GM23338 (cell line): ENCODE data around the gene WWOX. TPM values are rescaled to one million over a fixed set of nuclear protein-coding genes. Genes with fewer than 3 reads are reported as not detected.

Source experiments
- ATAC-seq: fragments of 200-7000 bp; cut with Tn5 transposase; 3 replicates; pipeline ENCODE4 v1.9.1; 2020
- DNase-seq: peaks from one replicate; pipeline ENCODE4 v3.0.0-alpha.2; 2015; ENCODE audit warnings: low spot score
- H2AFZ ChIP-seq: fragments of 200-600 bp; sonication (generic); 2 replicates; pipeline ENCODE4 v1.8.0; 2016; ENCODE audit warnings: antibody characterized with exemption, mild to moderate bottlenecking, moderate library complexity
- H3F3A ChIP-seq: fragments of 200-600 bp; sonication (generic); replicated peaks from 2 replicates; pipeline ENCODE4 v1.8.0; 2017; ENCODE audit warnings: antibody characterized with exemption, mixed run types, low read depth
- H3K27ac ChIP-seq: fragments of 200-600 bp; sonication (generic); 2 replicates; pipeline ENCODE4 v1.6.1; 2016; ENCODE audit warnings: low read depth
- H3K27me3 ChIP-seq: fragments of 200-600 bp; sonication (generic); 2 replicates; pipeline ENCODE4 v1.8.0; 2016; ENCODE audit warnings: mild to moderate bottlenecking, mixed run types, moderate library complexity; ENCODE audit not compliant: insufficient read depth
- H3K36me3 ChIP-seq: fragments of 200-600 bp; sonication (generic); 2 replicates; pipeline ENCODE4 v1.8.0; 2016; ENCODE audit warnings: mild to moderate bottlenecking; ENCODE audit not compliant: insufficient read depth
- H3K4me1 ChIP-seq: fragments of 200-600 bp; sonication (generic); 2 replicates; pipeline ENCODE4 v1.8.0; 2016; ENCODE audit warnings: mild to moderate bottlenecking, moderate library complexity; ENCODE audit not compliant: insufficient read depth
- H3K4me2 ChIP-seq: fragments of 200-600 bp; sonication (generic); 2 replicates; pipeline ENCODE4 v1.7.1; 2017; ENCODE audit warnings: mixed run types
- H3K4me3 ChIP-seq: fragments of 200-600 bp; sonication (generic); 2 replicates; pipeline ENCODE4 v1.6.1; 2016; ENCODE audit warnings: mixed run types
- H3K79me2 ChIP-seq: fragments of 200-600 bp; sonication (generic); replicated peaks from 2 replicates; pipeline ENCODE4 v1.8.0; 2017; ENCODE audit warnings: mild to moderate bottlenecking; ENCODE audit not compliant: insufficient read depth
- H3K9me2 ChIP-seq: fragments of 200-600 bp; sonication (generic); 2 replicates; pipeline ENCODE4 v1.8.0; 2017; ENCODE audit not compliant: insufficient read depth
- H4K20me1 ChIP-seq: fragments of 200-600 bp; sonication (generic); replicated peaks from 2 replicates; pipeline ENCODE4 v1.8.0; 2017; ENCODE audit warnings: mild to moderate bottlenecking; ENCODE audit not compliant: insufficient read depth
- H3K27ac Mint-ChIP-seq: 2 replicates; pipeline ENCODE4 v1.8.0; 2020; ENCODE audit warnings: inconsistent platforms, mild to moderate bottlenecking, moderate library complexity, mixed read lengths
- H3K27me3 Mint-ChIP-seq: 3 replicates; pipeline ENCODE4 v1.8.0; 2022; ENCODE audit warnings: low read depth, mild to moderate bottlenecking, moderate library complexity, mixed read lengths, inconsistent platforms; ENCODE audit not compliant: insufficient read depth, poor library complexity
- H3K36me3 Mint-ChIP-seq: 3 replicates; pipeline ENCODE4 v1.8.0; 2021; ENCODE audit warnings: low read depth, mild to moderate bottlenecking, inconsistent platforms, moderate library complexity, mixed read lengths
- H3K4me1 Mint-ChIP-seq: 3 replicates; pipeline ENCODE4 v1.8.0; 2020; ENCODE audit warnings: mild to moderate bottlenecking, inconsistent platforms, mixed read lengths
- H3K4me3 Mint-ChIP-seq: 3 replicates; pipeline ENCODE4 v1.8.0; 2021; ENCODE audit warnings: moderate library complexity, mild to moderate bottlenecking, inconsistent platforms, mixed read lengths
- H3K9me3 Mint-ChIP-seq: 3 replicates; pipeline ENCODE4 v1.8.0; 2020; ENCODE audit warnings: moderate library complexity, mild to moderate bottlenecking, inconsistent platforms, mixed read lengths
- CREB1 ChIP-seq: fragments of 250-450 bp; sonication (Bioruptor Pico); IDR thresholded peaks from 2 replicates; pipeline ENCODE4 v1.5.0; 2020; ENCODE audit warnings: low read depth, mild to moderate bottlenecking, moderate library complexity
- JUNB ChIP-seq: IDR thresholded peaks from one replicate; pipeline ENCODE4 v1.6.1; 2016; ENCODE audit warnings: antibody characterized with exemption; ENCODE audit not compliant: unreplicated experiment
- NANOG ChIP-seq: IDR thresholded peaks from 2 replicates; pipeline ENCODE4 v1.6.1; 2016; ENCODE audit warnings: antibody characterized with exemption, borderline replicate concordance
- POLR2AphosphoS5 ChIP-seq: IDR thresholded peaks from 2 replicates; pipeline ENCODE4 v1.6.1; 2016; ENCODE audit warnings: antibody characterized with exemption, low read depth
- STAT1 ChIP-seq: IDR thresholded peaks from one replicate; pipeline ENCODE4 v1.6.1; 2016; ENCODE audit warnings: antibody characterized with exemption; ENCODE audit not compliant: unreplicated experiment
- ZNF114 ChIP-seq: fragments of 250-450 bp; sonication (Bioruptor Pico); IDR thresholded peaks from 2 replicates; pipeline ENCODE4 v1.5.0; 2020; ENCODE audit warnings: mild to moderate bottlenecking, moderate library complexity
- ZNF331 ChIP-seq: fragments of 250-450 bp; sonication (Bioruptor Pico); IDR thresholded peaks from 2 replicates; pipeline ENCODE4 v1.5.0; 2020; ENCODE audit warnings: low read depth, mild to moderate bottlenecking, moderate library complexity
- polyA plus RNA-seq: library from polyadenylated mRNA; unstranded; fragments of >200 nt; fragmentation: Nextera tagmentation; extraction: Ambion mirVana; gene quantifications from 2 replicates; pipeline ENCODE4 v1.2.1, GENCODE V29; 2016
- total RNA-seq: library from RNA; depleted of rRNA; stranded (reverse); fragments of >200 nt; shearing (Covaris generic); gene quantifications from 2 replicates; pipeline ENCODE4 v1.2.3, GENCODE V29; 2014
- TF ChIP-seq, protein P1 (sequence below): IDR thresholded peaks from one replicate; pipeline ENCODE4 v1.6.1; 2018; ENCODE audit warnings: antibody characterized with exemption; ENCODE audit not compliant: unreplicated experiment
- TF ChIP-seq, protein P2 (sequence below): IDR thresholded peaks from 2 replicates; pipeline ENCODE4 v1.6.1; 2016; ENCODE audit warnings: antibody characterized with exemption
- TF ChIP-seq, protein P3 (sequence below), 2 experiments: fragments of 200-600 bp in 1 of 2; sonication (generic) in 1 of 2; conservative IDR thresholded peaks; 2 replicates each; pipeline versions ENCODE4 v1.5.1 to v1.6.1; 2016 to 2017; ENCODE audit warnings: antibody characterized with exemption in 2 of 2, low read depth in 2 of 2, mild to moderate bottlenecking in 2 of 2, moderate library complexity in 1 of 2

The WWOX gene
- total and polyA plus RNA-seq, 2 experiments from 2014 or later: 10.0 to 19.3 TPM

DNA sequence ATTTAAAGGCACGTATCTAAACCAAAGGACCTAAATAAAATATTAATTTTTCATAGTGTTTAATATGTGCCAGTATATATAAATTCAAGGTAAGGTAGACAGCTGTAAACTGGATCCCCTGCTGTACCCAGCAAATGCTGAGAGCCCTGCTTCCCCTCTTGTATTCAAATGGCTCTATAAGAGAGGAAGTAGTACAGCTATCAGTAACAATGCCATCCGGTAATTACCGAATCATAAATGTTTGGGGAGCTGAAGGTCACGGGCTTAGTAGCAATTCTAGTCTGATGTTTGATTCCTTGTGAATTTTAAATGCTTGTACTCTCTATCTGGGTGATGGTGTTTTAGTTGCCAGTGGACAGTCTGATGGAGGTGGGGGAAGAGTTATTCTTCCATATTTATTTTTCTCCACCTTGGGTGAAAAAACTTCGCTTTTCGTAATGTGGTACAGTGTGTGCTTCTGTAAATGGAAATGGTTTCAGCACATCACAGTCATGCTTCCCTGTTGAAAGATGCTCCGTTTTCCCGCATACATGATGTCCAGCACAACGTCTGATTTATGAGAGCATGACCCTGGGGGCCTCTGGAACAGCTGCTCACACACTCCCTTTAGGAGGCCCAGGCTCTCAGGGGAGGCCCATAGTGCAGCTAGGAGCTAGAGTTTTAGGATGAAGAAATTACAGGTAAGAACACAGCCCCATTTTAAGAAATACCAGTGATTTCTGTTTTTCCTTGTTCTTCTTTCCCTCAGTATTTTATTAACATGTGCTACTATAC is 423.9 kb downstream of the WWOX start (continued):
- TF ChIP-seq, protein P1, sequence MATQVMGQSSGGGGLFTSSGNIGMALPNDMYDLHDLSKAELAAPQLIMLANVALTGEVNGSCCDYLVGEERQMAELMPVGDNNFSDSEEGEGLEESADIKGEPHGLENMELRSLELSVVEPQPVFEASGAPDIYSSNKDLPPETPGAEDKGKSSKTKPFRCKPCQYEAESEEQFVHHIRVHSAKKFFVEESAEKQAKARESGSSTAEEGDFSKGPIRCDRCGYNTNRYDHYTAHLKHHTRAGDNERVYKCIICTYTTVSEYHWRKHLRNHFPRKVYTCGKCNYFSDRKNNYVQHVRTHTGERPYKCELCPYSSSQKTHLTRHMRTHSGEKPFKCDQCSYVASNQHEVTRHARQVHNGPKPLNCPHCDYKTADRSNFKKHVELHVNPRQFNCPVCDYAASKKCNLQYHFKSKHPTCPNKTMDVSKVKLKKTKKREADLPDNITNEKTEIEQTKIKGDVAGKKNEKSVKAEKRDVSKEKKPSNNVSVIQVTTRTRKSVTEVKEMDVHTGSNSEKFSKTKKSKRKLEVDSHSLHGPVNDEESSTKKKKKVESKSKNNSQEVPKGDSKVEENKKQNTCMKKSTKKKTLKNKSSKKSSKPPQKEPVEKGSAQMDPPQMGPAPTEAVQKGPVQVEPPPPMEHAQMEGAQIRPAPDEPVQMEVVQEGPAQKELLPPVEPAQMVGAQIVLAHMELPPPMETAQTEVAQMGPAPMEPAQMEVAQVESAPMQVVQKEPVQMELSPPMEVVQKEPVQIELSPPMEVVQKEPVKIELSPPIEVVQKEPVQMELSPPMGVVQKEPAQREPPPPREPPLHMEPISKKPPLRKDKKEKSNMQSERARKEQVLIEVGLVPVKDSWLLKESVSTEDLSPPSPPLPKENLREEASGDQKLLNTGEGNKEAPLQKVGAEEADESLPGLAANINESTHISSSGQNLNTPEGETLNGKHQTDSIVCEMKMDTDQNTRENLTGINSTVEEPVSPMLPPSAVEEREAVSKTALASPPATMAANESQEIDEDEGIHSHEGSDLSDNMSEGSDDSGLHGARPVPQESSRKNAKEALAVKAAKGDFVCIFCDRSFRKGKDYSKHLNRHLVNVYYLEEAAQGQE: no peak
- TF ChIP-seq, protein P2, sequence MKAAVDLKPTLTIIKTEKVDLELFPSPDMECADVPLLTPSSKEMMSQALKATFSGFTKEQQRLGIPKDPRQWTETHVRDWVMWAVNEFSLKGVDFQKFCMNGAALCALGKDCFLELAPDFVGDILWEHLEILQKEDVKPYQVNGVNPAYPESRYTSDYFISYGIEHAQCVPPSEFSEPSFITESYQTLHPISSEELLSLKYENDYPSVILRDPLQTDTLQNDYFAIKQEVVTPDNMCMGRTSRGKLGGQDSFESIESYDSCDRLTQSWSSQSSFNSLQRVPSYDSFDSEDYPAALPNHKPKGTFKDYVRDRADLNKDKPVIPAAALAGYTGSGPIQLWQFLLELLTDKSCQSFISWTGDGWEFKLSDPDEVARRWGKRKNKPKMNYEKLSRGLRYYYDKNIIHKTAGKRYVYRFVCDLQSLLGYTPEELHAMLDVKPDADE: no peak
- no peak for TF ChIP-seq STAT1
- TF ChIP-seq ZNF114 (CRISPR knock-in tag): no peak

DNA sequence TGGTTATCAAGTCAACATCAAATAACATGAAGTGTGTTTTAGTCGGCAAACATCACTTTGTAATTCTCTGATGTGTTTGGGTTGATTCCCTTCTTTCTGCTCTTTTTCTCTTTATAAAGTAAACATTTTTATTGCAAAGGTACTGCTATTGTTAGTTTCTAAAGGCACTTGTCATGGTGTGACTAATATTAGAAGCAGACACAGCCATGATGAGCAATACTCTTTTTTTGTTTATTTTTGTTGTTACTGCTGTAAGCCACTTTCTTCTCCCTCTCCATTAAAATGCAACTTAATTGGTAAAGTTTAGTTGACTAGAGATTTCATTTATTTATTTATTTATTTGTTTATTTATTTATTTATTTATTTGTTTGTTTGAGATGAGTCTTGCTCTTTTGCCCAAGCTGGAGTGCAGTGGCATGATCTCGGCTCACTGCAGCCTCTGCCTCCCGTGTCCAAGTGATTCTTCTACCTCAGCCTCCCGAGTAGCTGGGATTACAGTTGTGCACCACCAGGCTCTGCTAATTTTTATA is 424.7 kb downstream of the WWOX start:
- DNase-seq (no peak), ATAC-seq (no peak)
- no peaks in the 10 kb centered on the region for H3K9me3 Mint-ChIP-seq
- no peak overlapping the region for H3K27ac Mint-ChIP-seq
- Histone ChIP-seq H3K4me3 (no peak overlapping the region), H4K20me1 (no peaks in the 10 kb centered on the region), H3K4me2 (no peak overlapping the region), H3K4me1 (no peaks in the 10 kb centered on the region), H3K36me3 (no peaks in the 10 kb centered on the region), H2AFZ (no peak overlapping the region), H3K27ac (no peak overlapping the region), H3K27me3 (no peaks in the 10 kb centered on the region), H3K9me2 (no peaks in the 10 kb centered on the region), H3K79me2 (no peaks in the 10 kb centered on the region), H3F3A (no peaks in the 10 kb centered on the region)
- H3K4me1 Mint-ChIP-seq: no peaks in the 10 kb centered on the region
- H3K36me3 Mint-ChIP-seq: no peaks in the 10 kb centered on the region
- no peaks in the 10 kb centered on the region for H3K27me3 Mint-ChIP-seq
- TF ChIP-seq POLR2AphosphoS5: no peak
- no peak overlapping the region for H3K4me3 Mint-ChIP-seq

DNA sequence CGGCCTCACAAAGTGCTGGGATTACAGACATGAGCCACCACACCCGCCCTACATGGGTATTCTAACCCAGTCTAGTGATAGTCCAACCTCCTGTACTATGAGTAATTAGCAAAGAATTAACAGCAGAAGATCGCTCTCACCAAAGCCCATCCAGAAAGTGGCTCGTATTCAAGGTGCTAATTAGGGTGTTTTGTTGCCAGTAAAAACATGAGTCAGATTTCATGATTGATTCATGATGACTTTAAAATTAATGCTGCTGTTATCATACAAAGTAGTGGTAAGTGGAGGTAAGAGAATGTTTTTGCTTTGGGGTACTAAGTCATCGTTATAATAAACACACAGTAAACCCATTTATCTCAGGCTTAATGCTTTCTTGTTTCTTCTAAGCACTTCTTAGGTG is 428.8 kb downstream of the WWOX start:
- DNase-seq: no peak
- H3K27me3 Mint-ChIP-seq: no peaks in the 10 kb centered on the region
- H3K9me3 Mint-ChIP-seq: no peaks in the 10 kb centered on the region
- H3K4me2 ChIP-seq: no peak overlapping the region
- H3K27ac ChIP-seq: no peak overlapping the region
- no peaks in the 10 kb centered on the region for H3K4me1 Mint-ChIP-seq
- no peaks in the 10 kb centered on the region for H3K36me3 ChIP-seq
- no peak overlapping the region for H3K27ac Mint-ChIP-seq
- H3K36me3 Mint-ChIP-seq: no peaks in the 10 kb centered on the region
- H3F3A ChIP-seq: no peaks in the 10 kb centered on the region
- H3K27me3 ChIP-seq: no peaks in the 10 kb centered on the region
- no peaks in the 10 kb centered on the region for H3K9me2 ChIP-seq
- no peak overlapping the region for H3K4me3 ChIP-seq
- H3K4me3 Mint-ChIP-seq: no peak overlapping the region
- no peaks in the 10 kb centered on the region for H3K79me2 ChIP-seq
- no peak for ATAC-seq
- H3K4me1 ChIP-seq: no peaks in the 10 kb centered on the region
- H2AFZ ChIP-seq: no peak overlapping the region
- H4K20me1 ChIP-seq: no peaks in the 10 kb centered on the region
- TF ChIP-seq JUNB (no peak), NANOG (no peak), STAT1 (no peak), ZNF114 (CRISPR knock-in tag) (no peak), CREB1 (CRISPR knock-in tag) (no peak), POLR2AphosphoS5 (no peak), ZNF331 (CRISPR knock-in tag) (no peak)
- TF ChIP-seq, protein P1: no peak
- TF ChIP-seq, protein P3, sequence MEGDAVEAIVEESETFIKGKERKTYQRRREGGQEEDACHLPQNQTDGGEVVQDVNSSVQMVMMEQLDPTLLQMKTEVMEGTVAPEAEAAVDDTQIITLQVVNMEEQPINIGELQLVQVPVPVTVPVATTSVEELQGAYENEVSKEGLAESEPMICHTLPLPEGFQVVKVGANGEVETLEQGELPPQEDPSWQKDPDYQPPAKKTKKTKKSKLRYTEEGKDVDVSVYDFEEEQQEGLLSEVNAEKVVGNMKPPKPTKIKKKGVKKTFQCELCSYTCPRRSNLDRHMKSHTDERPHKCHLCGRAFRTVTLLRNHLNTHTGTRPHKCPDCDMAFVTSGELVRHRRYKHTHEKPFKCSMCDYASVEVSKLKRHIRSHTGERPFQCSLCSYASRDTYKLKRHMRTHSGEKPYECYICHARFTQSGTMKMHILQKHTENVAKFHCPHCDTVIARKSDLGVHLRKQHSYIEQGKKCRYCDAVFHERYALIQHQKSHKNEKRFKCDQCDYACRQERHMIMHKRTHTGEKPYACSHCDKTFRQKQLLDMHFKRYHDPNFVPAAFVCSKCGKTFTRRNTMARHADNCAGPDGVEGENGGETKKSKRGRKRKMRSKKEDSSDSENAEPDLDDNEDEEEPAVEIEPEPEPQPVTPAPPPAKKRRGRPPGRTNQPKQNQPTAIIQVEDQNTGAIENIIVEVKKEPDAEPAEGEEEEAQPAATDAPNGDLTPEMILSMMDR (conservative IDR thresholded peaks at IDR 0.05; ENCODE audit: low read depth in 2 of 2): no peak
- TF ChIP-seq, protein P2: no peak
